SU-DHL-6 (cell line): ENCODE results near the gene CCSAP.

Source experiments
- H2AFZ ChIP-seq: fragments of 200-600 bp; sonication (generic); 2 replicates; pipeline ENCODE4 v1.6.1; 2014; ENCODE audit warnings: low read depth, mild to moderate bottlenecking, moderate library complexity, mixed read lengths, antibody characterized with exemption, low read length; ENCODE audit not compliant: severe bottlenecking
- H3F3A ChIP-seq: fragments of 200-600 bp; shearing (Covaris generic); 2 replicates; pipeline ENCODE4 v1.6.0; 2016; ENCODE audit warnings: antibody characterized with exemption, mild to moderate bottlenecking; ENCODE audit not compliant: insufficient read depth
- H3K27ac ChIP-seq: fragments of 200-600 bp; sonication (generic); 2 replicates; pipeline ENCODE4 v1.5.1; 2016; ENCODE audit warnings: low read depth, mild to moderate bottlenecking, low read length, moderate library complexity, mixed read lengths
- H3K27me3 ChIP-seq: fragments of 200-600 bp; sonication (generic), shearing (Covaris generic); 2 replicates; pipeline ENCODE4 v1.6.0; 2014; ENCODE audit warnings: mild to moderate bottlenecking, low read length
- H3K36me3 ChIP-seq: fragments of 200-600 bp; sonication (generic); 2 replicates; pipeline ENCODE4 v1.6.1; 2014; ENCODE audit warnings: mild to moderate bottlenecking, low read length, mixed read lengths
- H3K4me2 ChIP-seq: fragments of 300-600, 200-600 bp; shearing (Covaris generic), sonication (generic); 2 replicates; pipeline ENCODE4 v1.6.0; 2014; ENCODE audit warnings: low read length, low read depth, mild to moderate bottlenecking; ENCODE audit not compliant: poor library complexity, severe bottlenecking
- H3K4me3 ChIP-seq: fragments of 200-600 bp; sonication (generic); 2 replicates; pipeline ENCODE4 v1.5.1; 2014; ENCODE audit warnings: antibody characterized with exemption, low read length, mild to moderate bottlenecking, mixed read lengths; ENCODE audit not compliant: insufficient read depth, poor library complexity, severe bottlenecking
- H3K79me2 ChIP-seq: fragments of 200-600 bp; sonication (generic); 2 replicates; pipeline ENCODE4 v1.6.1; 2014; ENCODE audit warnings: mild to moderate bottlenecking, low read length, moderate library complexity; ENCODE audit not compliant: insufficient read depth
- H3K9ac ChIP-seq: fragments of 200-600 bp; sonication (generic); 2 replicates; pipeline ENCODE4 v1.7.0; 2014; ENCODE audit warnings: mild to moderate bottlenecking, low read length
- H3K9me2 ChIP-seq: fragments of 200-600 bp; sonication (generic); replicated peaks from 2 replicates; pipeline ENCODE4 v1.6.1; 2014; ENCODE audit warnings: low read length; ENCODE audit not compliant: insufficient read depth
- H3K9me3 ChIP-seq: fragments of 200-600 bp; sonication (generic); 2 replicates; pipeline ENCODE4 v1.6.1; 2014; ENCODE audit warnings: low read length, mixed read lengths; ENCODE audit not compliant: insufficient read depth
- H4K20me1 ChIP-seq: fragments of 200-600 bp; sonication (generic); 2 replicates; pipeline ENCODE4 v1.6.1; 2014; ENCODE audit warnings: low read depth, mild to moderate bottlenecking, antibody characterized with exemption, low read length, moderate library complexity, mixed read lengths
- EZH2phosphoT487 ChIP-seq: fragments of 200-600 bp; sonication (generic), shearing (Covaris generic); conservative IDR thresholded peaks from 2 replicates; pipeline ENCODE4 v1.6.1; 2018; ENCODE audit warnings: mild to moderate bottlenecking, antibody characterized with exemption, low read length, moderate library complexity, mixed read lengths
- TF ChIP-seq, protein P1 (sequence below): fragments of 200-600 bp; sonication (generic); IDR thresholded peaks from one replicate; pipeline ENCODE4 v1.5.1; 2017; ENCODE audit warnings: antibody characterized with exemption, mild to moderate bottlenecking, low read length, moderate library complexity; ENCODE audit not compliant: insufficient read depth, poor library complexity, severe bottlenecking

Gene CCSAP

GRCh38 chr1:229339520-229339919 lies 3.3 kb downstream of the CCSAP start:
- Histone ChIP-seq H3K4me3 (no peak overlapping the region), H3K4me2 (no peak overlapping the region), H3K36me3 (peaks cover 2% of the 10 kb centered on the region; the same call in 1 of the 2 replicates), H2AFZ (no peak overlapping the region), H3K27ac (no peak overlapping the region), H4K20me1 (0 out of 2 replicates have a peak, but pooled peaks cover 3% of the 10 kb centered on the region), H3K27me3 (no peaks in the 10 kb centered on the region), H3K9me2 (no peaks in the 10 kb centered on the region), H3K9ac (no peak overlapping the region), H3K79me2 (peaks cover 3% of the 10 kb centered on the region; the same call in 1 of the 2 replicates), H3F3A (peaks cover 5% of the 10 kb centered on the region; the same call in 1 of the 2 replicates), H3K9me3 (no peaks in the 10 kb centered on the region)
- TF ChIP-seq, protein P1, sequence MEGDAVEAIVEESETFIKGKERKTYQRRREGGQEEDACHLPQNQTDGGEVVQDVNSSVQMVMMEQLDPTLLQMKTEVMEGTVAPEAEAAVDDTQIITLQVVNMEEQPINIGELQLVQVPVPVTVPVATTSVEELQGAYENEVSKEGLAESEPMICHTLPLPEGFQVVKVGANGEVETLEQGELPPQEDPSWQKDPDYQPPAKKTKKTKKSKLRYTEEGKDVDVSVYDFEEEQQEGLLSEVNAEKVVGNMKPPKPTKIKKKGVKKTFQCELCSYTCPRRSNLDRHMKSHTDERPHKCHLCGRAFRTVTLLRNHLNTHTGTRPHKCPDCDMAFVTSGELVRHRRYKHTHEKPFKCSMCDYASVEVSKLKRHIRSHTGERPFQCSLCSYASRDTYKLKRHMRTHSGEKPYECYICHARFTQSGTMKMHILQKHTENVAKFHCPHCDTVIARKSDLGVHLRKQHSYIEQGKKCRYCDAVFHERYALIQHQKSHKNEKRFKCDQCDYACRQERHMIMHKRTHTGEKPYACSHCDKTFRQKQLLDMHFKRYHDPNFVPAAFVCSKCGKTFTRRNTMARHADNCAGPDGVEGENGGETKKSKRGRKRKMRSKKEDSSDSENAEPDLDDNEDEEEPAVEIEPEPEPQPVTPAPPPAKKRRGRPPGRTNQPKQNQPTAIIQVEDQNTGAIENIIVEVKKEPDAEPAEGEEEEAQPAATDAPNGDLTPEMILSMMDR = no peak
- no peak for TF ChIP-seq EZH2phosphoT487

DNA sequence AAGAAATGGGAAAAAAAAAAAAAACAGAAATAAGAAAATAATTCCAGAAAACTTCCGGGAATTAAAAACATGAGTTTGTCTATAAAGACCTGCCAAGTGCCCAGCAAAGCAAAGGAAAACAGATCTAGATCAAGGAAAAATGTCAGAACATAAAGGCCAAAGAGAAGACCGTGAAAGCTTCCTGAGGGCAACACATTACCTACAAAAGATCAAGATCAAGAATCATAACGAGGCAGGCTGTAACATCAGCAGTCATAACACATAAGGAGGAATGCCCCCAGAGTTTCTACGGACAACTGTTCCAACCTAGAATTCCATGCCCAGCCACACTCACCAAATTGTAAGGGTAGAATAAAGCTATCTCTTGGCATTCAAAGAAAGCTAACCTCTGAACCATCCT lies 3.8 kb downstream of the CCSAP start:
- Histone ChIP-seq H3K4me3 (no peak overlapping the region), H3K9me2 (no peaks in the 10 kb centered on the region), H3K27me3 (no peaks in the 10 kb centered on the region), H3K4me2 (no peak overlapping the region), H3K79me2 (peaks cover 3% of the 10 kb centered on the region; the same call in 1 of the 2 replicates), H3K36me3 (peaks cover 3% of the 10 kb centered on the region; the same call in 1 of the 2 replicates), H3K9ac (no peak overlapping the region), H3K27ac (no peak overlapping the region), H2AFZ (no peak overlapping the region), H3K9me3 (no peaks in the 10 kb centered on the region), H3F3A (peaks cover 5% of the 10 kb centered on the region; the same call in 1 of the 2 replicates), H4K20me1 (0 out of 2 replicates have a peak, but pooled peaks cover 3% of the 10 kb centered on the region)
- TF ChIP-seq, protein P1 = no peak
- no peak for TF ChIP-seq EZH2phosphoT487

DNA sequence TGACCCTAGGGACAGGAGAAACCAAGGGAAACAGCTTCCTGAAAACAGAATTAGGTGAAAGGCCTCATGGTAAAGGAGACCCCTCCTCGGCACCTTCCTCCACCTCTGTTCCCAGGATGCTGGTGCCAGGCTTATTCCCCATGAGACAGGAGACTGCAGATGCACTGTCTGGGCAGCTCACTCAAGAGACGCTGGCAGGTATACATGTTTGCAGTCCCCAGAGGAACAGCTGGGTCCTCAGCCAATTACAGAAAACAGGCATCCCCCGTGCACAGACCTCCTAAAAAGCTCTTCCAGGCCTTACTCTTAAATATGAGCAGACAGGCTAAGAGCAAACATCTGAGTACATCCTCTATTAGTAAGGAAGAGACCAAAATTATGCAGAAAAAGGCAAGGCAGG lies 6.5 kb downstream of the CCSAP start:
- no peak overlapping the region for H3K9ac ChIP-seq
- no peaks in the 10 kb centered on the region for H3K9me2 ChIP-seq
- H3K9me3 ChIP-seq = no peaks in the 10 kb centered on the region
- TF ChIP-seq EZH2phosphoT487 = no peak
- TF ChIP-seq, protein P1 = no peak
- no peaks in the 10 kb centered on the region for H3F3A ChIP-seq
- H3K27me3 ChIP-seq = no peaks in the 10 kb centered on the region
- peaks cover 3% of the 10 kb centered on the region; the same call in 1 of the 2 replicates for H3K79me2 ChIP-seq
- no peak overlapping the region for H3K4me2 ChIP-seq
- H3K4me3 ChIP-seq = no peak overlapping the region
- H2AFZ ChIP-seq = no peak overlapping the region
- peaks cover 3% of the 10 kb centered on the region; the same call in 1 of the 2 replicates for H3K36me3 ChIP-seq
- no peak overlapping the region for H3K27ac ChIP-seq
- 0 out of 2 replicates have a peak, but pooled peaks cover 3% of the 10 kb centered on the region for H4K20me1 ChIP-seq
